HCT116 (cell line): ENCODE measurements around the gene TMPRSS13. TPM values are rescaled to one million over a fixed set of nuclear protein-coding genes. Genes with fewer than 3 reads are reported as not detected.

Experiments used
- ATAC-seq: fragments of 200-7000 bp; cut with Tn5 transposase; 2 replicates; pipeline ENCODE4 v1.9.1; 2020; ENCODE audit warnings: mild to moderate bottlenecking, moderate library complexity
- BruUV-seq: library from RNA; stranded (reverse); fragments of 400-500 nt; replicated peaks from 2 replicates; lab custom pipeline; 2021; lab: Mats Ljungman, UMichigan
- CTCF ChIA-PET: fragments of 300-600 bp; sonication (Branson Sonifier 250); formaldehyde crosslinking; loops from one replicate; lab custom pipeline; 2021; ENCODE audit warnings: antibody characterized with exemption; lab: Charles Lee
- POLR2A ChIA-PET: fragments of 300-600, 350-600 bp; sonication (Branson Sonifier 250); formaldehyde crosslinking; loops from one replicate; lab custom pipeline; 2021; ENCODE audit warnings: antibody characterized with exemption; lab: Charles Lee
- RAD21 ChIA-PET, 2 experiments: fragments of 300-600 bp; sonication (Branson Sonifier 250); formaldehyde crosslinking; loops; one replicate each; lab custom pipeline; 2023; ENCODE audit warnings: low total read pairs in 2 of 2; ENCODE audit not compliant: uncharacterized antibody in 2 of 2, unreplicated experiment in 2 of 2, low non-redundant PET in 1 of 2; lab: Charles Lee
- DNase-seq: peaks from one replicate; pipeline ENCODE4 v3.0.0-alpha.2; 2010; ENCODE audit warnings: low read depth, low spot score
- H2AFZ ChIP-seq: fragments of 200-600 bp; shearing (Covaris generic), sonication (generic); 2 replicates; pipeline ENCODE4 v1.6.1; 2017; ENCODE audit warnings: low read depth, mixed run types, mixed read lengths, antibody characterized with exemption, low read length; ENCODE audit not compliant: poor library complexity, severe bottlenecking
- H3K27ac ChIP-seq: 2 replicates; pipeline ENCODE4 v1.5.1; 2012; ENCODE audit warnings: low read depth, low read length
- H3K27me3 ChIP-seq: fragments of 200-600 bp; sonication (generic); 2 replicates; pipeline ENCODE4 v1.6.1; 2016; ENCODE audit warnings: mixed run types, low read length, mixed read lengths; ENCODE audit not compliant: insufficient read depth
- H3K36me3 ChIP-seq, 2 experiments: fragments of 200-500 bp in 1 of 2; fragments of 200-600 bp in 1 of 2; sonication (Bioruptor generic) in 1 of 2; sonication (generic) in 1 of 2; 2 replicates each; pipeline versions ENCODE4 v1.5.1 to v1.6.1; 2014 to 2016; ENCODE audit warnings: low read length in 2 of 2, inconsistent platforms in 1 of 2, mixed read lengths in 1 of 2, mixed run types in 1 of 2; ENCODE audit not compliant: insufficient read depth in 2 of 2, control insufficient read depth in 1 of 2
- H3K4me1 ChIP-seq, 2 experiments: fragments of 200-600 bp in 1 of 2; sonication (generic) in 1 of 2; 2 replicates each; pipeline versions ENCODE4 v1.5.1 to v1.6.1; 2012 to 2017; ENCODE audit warnings: low read length in 2 of 2, inconsistent platforms in 1 of 2, mild to moderate bottlenecking in 1 of 2, mixed read lengths in 1 of 2, mixed run types in 1 of 2, moderate library complexity in 1 of 2; ENCODE audit not compliant: insufficient read depth in 2 of 2, control insufficient read depth in 1 of 2
- H3K4me2 ChIP-seq: fragments of 200-600 bp; sonication (generic); 2 replicates; pipeline ENCODE4 v1.6.1; 2017; ENCODE audit warnings: mixed run types, low read length, mixed read lengths
- H3K4me3 ChIP-seq, 2 experiments: fragments of 200-600 bp in 1 of 2; sonication (generic) in 1 of 2; replicated peaks in 1 of 2; 2 replicates each; pipeline ENCODE4 v1.5.1; 2011 to 2016; ENCODE audit warnings: low read length in 2 of 2, control low read depth in 1 of 2, low read depth in 1 of 2, mild to moderate bottlenecking in 1 of 2, mixed read lengths in 1 of 2, mixed run types in 1 of 2
- H3K79me2 ChIP-seq: fragments of 200-600 bp; sonication (generic); 2 replicates; pipeline ENCODE4 v1.6.1; 2017; ENCODE audit warnings: mild to moderate bottlenecking, mixed run types, low read length, moderate library complexity, mixed read lengths; ENCODE audit not compliant: insufficient read depth
- H3K9ac ChIP-seq: fragments of 200-600 bp; sonication (generic); 2 replicates; pipeline ENCODE4 v1.6.1; 2016; ENCODE audit warnings: low read length, mixed read lengths
- H3K9me2 ChIP-seq: fragments of 200-600 bp; sonication (generic), shearing (Covaris generic); 2 replicates; pipeline ENCODE4 v1.6.1; 2017; ENCODE audit warnings: mixed run types, mild to moderate bottlenecking, moderate library complexity; ENCODE audit not compliant: insufficient read depth
- H3K9me3 ChIP-seq, 2 experiments: fragments of 200-500 bp in 1 of 2; fragments of 200-600 bp in 1 of 2; sonication (Bioruptor generic) in 1 of 2; sonication (generic) in 1 of 2; 2 replicates each; pipeline ENCODE4 v1.6.1; 2014 to 2017; ENCODE audit warnings: low read length in 2 of 2, mixed read lengths in 2 of 2, inconsistent platforms in 1 of 2, low read depth in 1 of 2, mild to moderate bottlenecking in 1 of 2, mixed run types in 1 of 2, moderate library complexity in 1 of 2; ENCODE audit not compliant: control insufficient read depth in 1 of 2, insufficient read depth in 1 of 2
- H4K20me1 ChIP-seq: fragments of 200-600 bp; sonication (generic), shearing (Covaris generic); 2 replicates; pipeline ENCODE4 v1.6.1; 2017; ENCODE audit warnings: mixed run types, mild to moderate bottlenecking, moderate library complexity; ENCODE audit not compliant: insufficient read depth
- CEBPB ChIP-seq: IDR thresholded peaks from 2 replicates; pipeline ENCODE4 v1.6.1; 2012; ENCODE audit warnings: low read depth
- EGR1 ChIP-seq: IDR thresholded peaks from 2 replicates; pipeline ENCODE4 v1.6.1; 2012; ENCODE audit warnings: low read depth
- ELF1 ChIP-seq: IDR thresholded peaks from 2 replicates; pipeline ENCODE4 v1.6.1; 2012; ENCODE audit warnings: low read depth, borderline replicate concordance
- RAD21 ChIP-seq: IDR thresholded peaks from 2 replicates; pipeline ENCODE4 v1.6.1; 2012; ENCODE audit warnings: low read depth, mild to moderate bottlenecking
- SRF ChIP-seq: IDR thresholded peaks from 2 replicates; pipeline ENCODE4 v1.6.1; 2012; ENCODE audit warnings: low read depth
- ZFX ChIP-seq: fragments of 450-650 bp; IDR thresholded peaks from 2 replicates; pipeline ENCODE4 v1.6.1; 2017
- intact Hi-C: fragments of 100-400 bp; cut with micrococcal nuclease; formaldehyde crosslinking; loops from 2 replicates; pipeline ENCODE4 v1.10.0; 2022
- total RNA-seq: library from RNA; stranded (reverse); gene quantifications from one replicate; pipeline ENCODE4 v1.2.1, GENCODE V29; 2021; ENCODE audit not compliant: unreplicated experiment
- TF ChIP-seq, protein P1 (sequence below): IDR thresholded peaks from 2 replicates; pipeline ENCODE4 v1.6.1; 2012; ENCODE audit warnings: low read depth
- TF ChIP-seq, protein P2 (sequence below): IDR thresholded peaks from 2 replicates; pipeline ENCODE4 v1.6.1; 2012

TMPRSS13 gene
- total RNA-seq, 1 experiment from 2014 or later = 0.52 TPM

DNA sequence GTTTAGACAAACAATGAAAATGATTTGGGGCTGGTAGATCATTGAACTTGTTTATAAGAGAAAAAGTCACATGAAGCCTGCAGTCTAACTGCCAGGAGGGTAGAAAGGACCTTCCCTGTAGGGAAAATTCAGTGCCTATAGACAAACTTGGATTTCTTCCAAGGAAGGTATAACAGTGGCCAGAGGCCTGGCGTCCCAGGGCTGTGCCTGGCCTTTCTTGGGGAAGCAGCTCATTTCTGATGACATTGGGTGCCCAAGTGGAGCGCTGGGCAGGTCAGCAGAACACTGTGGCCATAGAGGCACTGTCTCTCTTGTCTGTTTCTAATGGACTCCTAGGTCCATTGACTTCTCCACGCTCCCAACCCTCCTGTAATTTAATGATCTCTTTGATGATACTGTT is 46.1 kb downstream of the TMPRSS13 start:
- no peak for ATAC-seq
- no TSS peak for BruUV-seq
- Histone ChIP-seq H3K4me3 (no peak overlapping the region), H2AFZ (no peak overlapping the region), H3K9me3 (no peaks in the 10 kb centered on the region), H3K36me3 (no peaks in the 10 kb centered on the region), H3K27me3 (peaks cover 29% of the 10 kb centered on the region; the same call in 1 of the 2 replicates), H3K4me1 (no peaks in the 10 kb centered on the region), H3K79me2 (no peaks in the 10 kb centered on the region), H3K27ac (no peak overlapping the region), H3K4me2 (no peak overlapping the region), H4K20me1 (no peaks in the 10 kb centered on the region), H3K9me2 (no peaks in the 10 kb centered on the region), H3K9ac (no peak overlapping the region)
- ChIA-PET RAD21 (no interaction called here), CTCF (no interaction called here), POLR2A (no interaction called here)
- intact Hi-C loops = no loop called here
- TF ChIP-seq SRF (no peak), ELF1 (no peak), RAD21 (no peak), EGR1 (no peak), ZFX (no peak), CEBPB (no peak)
- TF ChIP-seq, protein P1, sequence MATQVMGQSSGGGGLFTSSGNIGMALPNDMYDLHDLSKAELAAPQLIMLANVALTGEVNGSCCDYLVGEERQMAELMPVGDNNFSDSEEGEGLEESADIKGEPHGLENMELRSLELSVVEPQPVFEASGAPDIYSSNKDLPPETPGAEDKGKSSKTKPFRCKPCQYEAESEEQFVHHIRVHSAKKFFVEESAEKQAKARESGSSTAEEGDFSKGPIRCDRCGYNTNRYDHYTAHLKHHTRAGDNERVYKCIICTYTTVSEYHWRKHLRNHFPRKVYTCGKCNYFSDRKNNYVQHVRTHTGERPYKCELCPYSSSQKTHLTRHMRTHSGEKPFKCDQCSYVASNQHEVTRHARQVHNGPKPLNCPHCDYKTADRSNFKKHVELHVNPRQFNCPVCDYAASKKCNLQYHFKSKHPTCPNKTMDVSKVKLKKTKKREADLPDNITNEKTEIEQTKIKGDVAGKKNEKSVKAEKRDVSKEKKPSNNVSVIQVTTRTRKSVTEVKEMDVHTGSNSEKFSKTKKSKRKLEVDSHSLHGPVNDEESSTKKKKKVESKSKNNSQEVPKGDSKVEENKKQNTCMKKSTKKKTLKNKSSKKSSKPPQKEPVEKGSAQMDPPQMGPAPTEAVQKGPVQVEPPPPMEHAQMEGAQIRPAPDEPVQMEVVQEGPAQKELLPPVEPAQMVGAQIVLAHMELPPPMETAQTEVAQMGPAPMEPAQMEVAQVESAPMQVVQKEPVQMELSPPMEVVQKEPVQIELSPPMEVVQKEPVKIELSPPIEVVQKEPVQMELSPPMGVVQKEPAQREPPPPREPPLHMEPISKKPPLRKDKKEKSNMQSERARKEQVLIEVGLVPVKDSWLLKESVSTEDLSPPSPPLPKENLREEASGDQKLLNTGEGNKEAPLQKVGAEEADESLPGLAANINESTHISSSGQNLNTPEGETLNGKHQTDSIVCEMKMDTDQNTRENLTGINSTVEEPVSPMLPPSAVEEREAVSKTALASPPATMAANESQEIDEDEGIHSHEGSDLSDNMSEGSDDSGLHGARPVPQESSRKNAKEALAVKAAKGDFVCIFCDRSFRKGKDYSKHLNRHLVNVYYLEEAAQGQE = no peak
- TF ChIP-seq, protein P2, sequence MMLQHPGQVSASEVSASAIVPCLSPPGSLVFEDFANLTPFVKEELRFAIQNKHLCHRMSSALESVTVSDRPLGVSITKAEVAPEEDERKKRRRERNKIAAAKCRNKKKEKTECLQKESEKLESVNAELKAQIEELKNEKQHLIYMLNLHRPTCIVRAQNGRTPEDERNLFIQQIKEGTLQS = no peak
- DNase-seq = no peak
